ENCODE data around the gene MYL6B.

Gene MYL6B

GRCh38 chr12:56160894-56161689 is 8.7 kb downstream of the MYL6B start:
- TF ChIP-seq, protein P1, sequence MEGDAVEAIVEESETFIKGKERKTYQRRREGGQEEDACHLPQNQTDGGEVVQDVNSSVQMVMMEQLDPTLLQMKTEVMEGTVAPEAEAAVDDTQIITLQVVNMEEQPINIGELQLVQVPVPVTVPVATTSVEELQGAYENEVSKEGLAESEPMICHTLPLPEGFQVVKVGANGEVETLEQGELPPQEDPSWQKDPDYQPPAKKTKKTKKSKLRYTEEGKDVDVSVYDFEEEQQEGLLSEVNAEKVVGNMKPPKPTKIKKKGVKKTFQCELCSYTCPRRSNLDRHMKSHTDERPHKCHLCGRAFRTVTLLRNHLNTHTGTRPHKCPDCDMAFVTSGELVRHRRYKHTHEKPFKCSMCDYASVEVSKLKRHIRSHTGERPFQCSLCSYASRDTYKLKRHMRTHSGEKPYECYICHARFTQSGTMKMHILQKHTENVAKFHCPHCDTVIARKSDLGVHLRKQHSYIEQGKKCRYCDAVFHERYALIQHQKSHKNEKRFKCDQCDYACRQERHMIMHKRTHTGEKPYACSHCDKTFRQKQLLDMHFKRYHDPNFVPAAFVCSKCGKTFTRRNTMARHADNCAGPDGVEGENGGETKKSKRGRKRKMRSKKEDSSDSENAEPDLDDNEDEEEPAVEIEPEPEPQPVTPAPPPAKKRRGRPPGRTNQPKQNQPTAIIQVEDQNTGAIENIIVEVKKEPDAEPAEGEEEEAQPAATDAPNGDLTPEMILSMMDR (IDR thresholded peaks at IDR 0.05), result no peak
- Histone ChIP-seq H3K4me2 (ENCODE audit: low read length) (peak overlapping the region; percentile 96), H2AFZ (no peak overlapping the region), H3K27ac (peak overlapping the region; percentile 99), H3K27me3 (ENCODE audit: control insufficient read depth, insufficient read depth, low read length) (no peaks in the 10 kb centered on the region), H3K4me3 (ENCODE audit: low read depth, low read length) (no peak overlapping the region), H3K9ac (no peak overlapping the region), H3K79me2 (peaks cover 22% of the 10 kb centered on the region), H3K9me3 (ENCODE audit: control insufficient read depth, low read length) (no peaks in the 10 kb centered on the region), H3K36me3 (ENCODE audit: control insufficient read depth, insufficient read depth, low read length) (no peaks in the 10 kb centered on the region), H3K4me1 (peaks cover 27% of the 10 kb centered on the region)

- Histone ChIP-seq H3K27ac (no peak overlapping the region), H3K4me2 (ENCODE audit: low read length) (no peak overlapping the region), H3K4me1 (peaks cover 24% of the 10 kb centered on the region), H3K27me3 (ENCODE audit: control insufficient read depth, insufficient read depth, low read length) (no peaks in the 10 kb centered on the region), H2AFZ (no peak overlapping the region), H3K36me3 (ENCODE audit: control insufficient read depth, insufficient read depth, low read length) (no peaks in the 10 kb centered on the region), H3K9ac (no peak overlapping the region), H3K79me2 (peaks cover 22% of the 10 kb centered on the region), H3K4me3 (ENCODE audit: low read depth, low read length) (no peak overlapping the region), H3K9me3 (ENCODE audit: control insufficient read depth, low read length) (no peaks in the 10 kb centered on the region)
- TF ChIP-seq, protein P1 (IDR thresholded peaks at IDR 0.05), result no peak
These were observed 9.4 kb downstream of the MYL6B start for GRCh38 chr12:56161690-56162351.

GRCh38 chr12:56162468-56163290 is 10.3 kb downstream of the MYL6B start:
- H3K4me1 ChIP-seq, result peaks cover 19% of the 10 kb centered on the region
- no peak overlapping the region for H3K4me3 ChIP-seq (ENCODE audit: low read depth, low read length)
- no peak overlapping the region for H3K27ac ChIP-seq
- peaks cover 22% of the 10 kb centered on the region for H3K79me2 ChIP-seq
- H3K9ac ChIP-seq, result no peak overlapping the region
- no peak overlapping the region for H2AFZ ChIP-seq
- TF ChIP-seq, protein P1 (IDR thresholded peaks at IDR 0.05), result no peak
- H3K4me2 ChIP-seq (ENCODE audit: low read length), result no peak overlapping the region
- H3K36me3 ChIP-seq (ENCODE audit: control insufficient read depth, insufficient read depth, low read length), result no peaks in the 10 kb centered on the region
- H3K9me3 ChIP-seq (ENCODE audit: control insufficient read depth, low read length), result no peaks in the 10 kb centered on the region
- H3K27me3 ChIP-seq (ENCODE audit: control insufficient read depth, insufficient read depth, low read length), result no peaks in the 10 kb centered on the region

DNA sequence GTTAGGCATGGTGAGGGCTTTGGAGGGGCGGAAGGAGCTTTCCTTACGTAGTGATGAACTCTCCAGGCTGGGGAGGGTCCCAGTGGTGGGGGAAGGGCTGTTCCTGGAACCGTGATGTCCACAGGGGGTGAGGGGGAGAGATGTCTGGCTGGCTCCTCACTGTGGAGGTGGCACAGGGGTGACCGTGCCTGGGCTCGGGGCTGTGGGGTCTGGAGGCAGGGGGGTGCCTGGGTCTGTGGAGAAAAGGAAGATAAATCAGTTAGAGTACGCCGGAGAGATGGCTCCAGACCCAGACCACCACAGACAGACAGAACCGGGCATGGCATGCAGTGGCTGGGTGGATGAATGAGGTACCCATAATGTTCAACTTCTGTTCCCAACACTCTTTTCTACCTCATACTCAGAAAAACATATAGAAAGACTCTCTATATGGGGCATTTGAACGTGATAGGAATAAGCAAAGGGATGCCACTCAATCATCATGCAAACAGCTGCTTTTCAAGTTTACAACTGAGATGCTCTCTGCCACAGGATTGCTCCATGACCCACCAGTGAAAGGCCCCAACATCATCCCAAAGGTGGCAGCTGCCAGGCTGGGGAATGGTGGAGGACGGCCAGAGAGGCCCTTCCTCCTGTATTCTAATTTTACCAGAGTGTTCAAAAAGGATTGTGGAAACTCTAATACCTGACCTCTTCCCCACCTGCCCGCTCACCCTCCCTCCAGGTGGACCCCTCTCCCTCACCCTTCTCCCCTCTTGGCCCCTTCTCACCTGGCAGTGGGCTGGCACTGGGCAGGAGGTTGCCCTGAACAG is 11.4 kb downstream of the MYL6B start:
- no peaks in the 10 kb centered on the region for H3K27me3 ChIP-seq (ENCODE audit: control insufficient read depth, insufficient read depth, low read length)
- H3K4me2 ChIP-seq (ENCODE audit: low read length), result no peak overlapping the region
- H3K9ac ChIP-seq, result no peak overlapping the region
- TF ChIP-seq, protein P1 (IDR thresholded peaks at IDR 0.05), result no peak
- no peak overlapping the region for H3K27ac ChIP-seq
- H3K9me3 ChIP-seq (ENCODE audit: control insufficient read depth, low read length), result no peaks in the 10 kb centered on the region
- H3K4me1 ChIP-seq, result peaks cover 19% of the 10 kb centered on the region
- no peak overlapping the region for H3K4me3 ChIP-seq (ENCODE audit: low read depth, low read length)
- peaks cover 17% of the 10 kb centered on the region for H3K79me2 ChIP-seq
- no peaks in the 10 kb centered on the region for H3K36me3 ChIP-seq (ENCODE audit: control insufficient read depth, insufficient read depth, low read length)
- no peak overlapping the region for H2AFZ ChIP-seq

Measured in parathyroid adenoma (tissue), 2 donors.